CD4-positive, alpha-beta T cell (primary cell): ENCODE data around the gene ABCC5. TPM values are rescaled to one million over a fixed set of nuclear protein-coding genes. Genes with fewer than 3 reads are reported as not detected.

Experiments used
- ATAC-seq: fragments of 200-7000 bp; cut with Tn5 transposase; one replicate; pipeline ENCODE4 v1.10.0; 2022; ENCODE audit warnings: mild to moderate bottlenecking; ENCODE audit not compliant: poor library complexity
- CTCF ChIA-PET: fragments of 350-600 bp; sonication (Branson Sonifier 250); formaldehyde crosslinking; loops from one replicate; lab custom pipeline; 2021; ENCODE audit warnings: antibody characterized with exemption, inconsistent platforms; lab: Charles Lee
- POLR2A ChIA-PET: fragments of 350-600 bp; sonication (Branson Sonifier 250); formaldehyde crosslinking; loops from one replicate; lab custom pipeline; 2021; ENCODE audit warnings: antibody characterized with exemption, inconsistent platforms; lab: Charles Lee
- DNase-seq, 14 experiments: peaks; one replicate each; pipeline ENCODE4 v3.0.0-alpha.2; 2013 to 2020; ENCODE audit warnings: mixed read lengths in 2 of 14
- H3K27ac ChIP-seq, 2 donors: one replicate each; pipeline versions ENCODE4 v1.5.1 to v1.7.0; 2013; ENCODE audit warnings: low read length in 2 of 2, low read depth in 1 of 2, mild to moderate bottlenecking in 1 of 2
- H3K27me3 ChIP-seq, 2 experiments: 1 replicate in 1 of 2; 2 replicates in 1 of 2; pipeline versions ENCODE4 v1.6.1 to v1.7.0; 2013; ENCODE audit warnings: low read length in 2 of 2, control low read depth in 1 of 2, mild to moderate bottlenecking in 1 of 2, moderate library complexity in 1 of 2; ENCODE audit not compliant: insufficient read depth in 2 of 2, control insufficient read depth in 1 of 2
- H3K36me3 ChIP-seq: one replicate; pipeline ENCODE4 v1.6.1; 2013; ENCODE audit warnings: low read length, control low read depth; ENCODE audit not compliant: insufficient read depth
- H3K4me1 ChIP-seq: one replicate; pipeline ENCODE4 v1.6.1; 2013; ENCODE audit warnings: low read length, control low read depth; ENCODE audit not compliant: insufficient read depth
- H3K4me3 ChIP-seq: one replicate; pipeline ENCODE4 v1.5.1; 2013; ENCODE audit warnings: mild to moderate bottlenecking, low read length, moderate library complexity
- H3K9me3 ChIP-seq, 2 experiments: 1 replicate in 1 of 2; 2 replicates in 1 of 2; pipeline versions ENCODE4 v1.6.1 to v1.7.0; 2013; ENCODE audit warnings: low read length in 2 of 2, mild to moderate bottlenecking in 2 of 2, control low read depth in 1 of 2, moderate library complexity in 1 of 2; ENCODE audit not compliant: control insufficient read depth in 1 of 2, insufficient read depth in 1 of 2
- H3K27ac Mint-ChIP-seq: one replicate; pipeline ENCODE4 v1.8.0; 2020; ENCODE audit warnings: mixed read lengths
- H3K27me3 Mint-ChIP-seq: one replicate; pipeline ENCODE4 v1.8.0; 2021; ENCODE audit warnings: mixed read lengths
- H3K36me3 Mint-ChIP-seq: one replicate; pipeline ENCODE4 v1.8.0; 2021; ENCODE audit warnings: low read depth, mixed read lengths
- H3K4me1 Mint-ChIP-seq: one replicate; pipeline ENCODE4 v1.8.0; 2021; ENCODE audit warnings: low read depth, mixed read lengths
- H3K4me3 Mint-ChIP-seq: one replicate; pipeline ENCODE4 v1.8.0; 2020; ENCODE audit warnings: mild to moderate bottlenecking, mixed read lengths
- H3K9me3 Mint-ChIP-seq: one replicate; pipeline ENCODE4 v1.8.0; 2020; ENCODE audit warnings: mixed read lengths
- CTCF ChIP-seq: fragments of 200-600 bp; IDR thresholded peaks from one replicate; pipeline ENCODE4 v1.8.0; 2022; ENCODE audit warnings: antibody characterized with exemption, mild to moderate bottlenecking
- intact Hi-C, 2 experiments: fragments of 100-400 bp; cut with DNase I in 1 of 2; cut with micrococcal nuclease in 1 of 2; formaldehyde crosslinking; loops; one replicate each; pipeline versions ENCODE4 v1.15.1 to v1.9.0; 2023 to 2025; cut with DNase I, micrococcal nuclease
- total RNA-seq, 174 experiments: library from RNA in 2 of 174; stranded (reverse) in 2 of 174; gene quantifications; one replicate each; pipeline ENCODE4 v1.2.3 and lab custom pipeline; 2021 to 2026

Gene ABCC5
- total RNA-seq, 2 experiments from 2014 or later = 10.8 to 11.4 TPM

DNA sequence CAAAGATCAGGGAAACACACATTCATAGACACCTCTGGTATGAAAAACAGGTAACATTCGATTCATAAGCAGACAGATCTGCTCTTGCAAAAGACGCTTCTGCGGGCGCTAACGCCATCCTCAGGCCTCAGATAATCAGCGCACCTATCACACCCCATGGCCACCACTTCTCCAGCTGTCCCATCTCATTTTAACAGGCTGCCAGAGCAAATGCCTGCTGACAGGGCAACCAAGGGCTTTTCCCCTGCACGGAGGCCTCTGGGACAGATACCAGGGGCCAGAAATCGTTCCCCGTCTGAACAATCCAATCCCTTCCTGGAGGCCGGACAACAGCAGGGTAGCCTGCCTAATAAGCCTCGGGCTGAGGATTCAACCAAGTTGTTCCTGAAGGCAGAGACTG lies 15.2 kb downstream of the ABCC5 start:
- H3K36me3 ChIP-seq = no peaks in the 10 kb centered on the region
- peaks cover 11% of the 10 kb centered on the region for H3K4me1 Mint-ChIP-seq
- H3K27ac ChIP-seq = no peak overlapping the region
- H3K4me3 Mint-ChIP-seq = no peak overlapping the region
- no peaks in the 10 kb centered on the region for H3K27me3 Mint-ChIP-seq
- ChIA-PET CTCF (no interaction called here), POLR2A (no interaction called here)
- DNase-seq = no peak
- no peaks in the 10 kb centered on the region for H3K9me3 ChIP-seq
- TF ChIP-seq CTCF = no peak
- peaks cover 5% of the 10 kb centered on the region for H3K4me1 ChIP-seq
- ATAC-seq = no peak
- H3K36me3 Mint-ChIP-seq = peaks cover 12% of the 10 kb centered on the region
- H3K27me3 ChIP-seq = no peaks in the 10 kb centered on the region
- intact Hi-C loops = no loop called here
- H3K9me3 Mint-ChIP-seq = no peaks in the 10 kb centered on the region
- no peak overlapping the region for H3K4me3 ChIP-seq
- H3K27ac Mint-ChIP-seq = no peak overlapping the region

DNA sequence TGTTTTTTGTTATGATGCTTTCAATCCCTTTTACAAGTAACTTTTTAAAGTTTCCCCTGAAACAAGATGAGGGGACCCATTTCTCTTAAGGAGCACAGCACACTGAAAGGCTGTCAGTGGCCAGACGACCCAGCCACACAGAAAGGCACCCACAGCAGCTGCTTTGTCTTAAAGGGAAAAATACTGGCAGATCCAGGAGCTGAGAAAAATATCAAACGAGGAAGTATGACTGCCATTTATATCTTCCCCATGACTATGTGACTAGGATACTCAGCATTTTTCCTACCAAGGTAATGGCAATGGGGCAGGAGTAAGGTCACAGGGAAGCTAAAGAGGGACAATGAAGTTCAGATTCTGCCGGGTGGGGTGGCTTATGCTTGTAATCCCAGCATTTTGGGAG lies 15.9 kb downstream of the ABCC5 start:
- no peak for TF ChIP-seq CTCF
- peaks cover 11% of the 10 kb centered on the region for H3K4me1 Mint-ChIP-seq
- no peak overlapping the region for H3K4me3 Mint-ChIP-seq
- ATAC-seq (no peak), DNase-seq (no peak)
- no peaks in the 10 kb centered on the region for H3K27me3 ChIP-seq
- H3K4me1 ChIP-seq = peaks cover 5% of the 10 kb centered on the region
- no peaks in the 10 kb centered on the region for H3K9me3 Mint-ChIP-seq
- H3K36me3 ChIP-seq = no peaks in the 10 kb centered on the region
- no peak overlapping the region for H3K27ac Mint-ChIP-seq
- no peaks in the 10 kb centered on the region for H3K27me3 Mint-ChIP-seq
- no peak overlapping the region for H3K27ac ChIP-seq
- H3K4me3 ChIP-seq = no peak overlapping the region
- H3K36me3 Mint-ChIP-seq = peaks cover 12% of the 10 kb centered on the region
- ChIA-PET POLR2A (no interaction called here), CTCF (no interaction called here)
- H3K9me3 ChIP-seq = no peaks in the 10 kb centered on the region
- intact Hi-C loops = no loop called here

GRCh38 chr3:183991403-183991802 lies 26.3 kb downstream of the ABCC5 start:
- no peaks in the 10 kb centered on the region for H3K4me1 ChIP-seq
- no peak overlapping the region for H3K4me3 Mint-ChIP-seq
- no peak for TF ChIP-seq CTCF
- H3K27me3 Mint-ChIP-seq = no peaks in the 10 kb centered on the region
- no peak overlapping the region for H3K27ac ChIP-seq
- intact Hi-C loops = no loop called here
- no peaks in the 10 kb centered on the region for H3K27me3 ChIP-seq
- no peak overlapping the region for H3K4me3 ChIP-seq
- H3K4me1 Mint-ChIP-seq = no peaks in the 10 kb centered on the region
- H3K36me3 Mint-ChIP-seq = peaks cover 23% of the 10 kb centered on the region
- no peak for ATAC-seq
- no peak overlapping the region for H3K27ac Mint-ChIP-seq
- H3K36me3 ChIP-seq = peaks cover 18% of the 10 kb centered on the region
- no peaks in the 10 kb centered on the region for H3K9me3 ChIP-seq
- POLR2A ChIA-PET = no interaction called here
- H3K9me3 Mint-ChIP-seq = no peaks in the 10 kb centered on the region
- no peak for DNase-seq
- CTCF ChIA-PET = no interaction called here
